GM19438 (cell line): ENCODE measurements around the gene TMEM171.
A peak's percentile ranks its signal among the peaks of the same experiment; 100 is the strongest.

Source experiments
- ATAC-seq: cut with Tn5 transposase; IDR thresholded peaks from one replicate; pipeline ENCODE4 v1.9.1; 2021; ENCODE audit warnings: low read depth; ENCODE audit not compliant: unreplicated experiment

Gene TMEM171

GRCh38 chr5:73151766-73152410 is 31.5 kb downstream of the TMEM171 start:
- ATAC-seq: no peak

GRCh38 chr5:73152411-73153388 is 32.3 kb downstream of the TMEM171 start:
- no peak for ATAC-seq

GRCh38 chr5:73153513-73153912 is 33.1 kb downstream of the TMEM171 start:
- no peak for ATAC-seq

- ATAC-seq: no peak
These were observed 34.0 kb downstream of the TMEM171 start for GRCh38 chr5:73154208-73155006.

- no peak for ATAC-seq
These were observed 35.2 kb downstream of the TMEM171 start for GRCh38 chr5:73155271-73156222.

GRCh38 chr5:73157414-73158303 is 37.3 kb downstream of the TMEM171 start:
- no peak for ATAC-seq

GRCh38 chr5:73158313-73158712 is 37.9 kb downstream of the TMEM171 start:
- ATAC-seq: no peak

- ATAC-seq: peak; percentile 72
These were observed 39.9 kb downstream of the TMEM171 start for GRCh38 chr5:73160239-73160671.

- no peak for ATAC-seq
These were observed 50.1 kb downstream of the TMEM171 start for GRCh38 chr5:73170522-73170921.

- ATAC-seq: no peak
These were observed 51.1 kb downstream of the TMEM171 start for GRCh38 chr5:73171495-73171894.

- ATAC-seq: no peak
These were observed 52.6 kb downstream of the TMEM171 start, which contains the start of gene TMEM174 for GRCh38 chr5:73172951-73173350. Gene TMEM174, plus strand, starts transcription at chr5:73173193. Its CDS starts 51 bp downstream, at chr5:73173244.

GRCh38 chr5:73174100-73174815 is 53.9 kb downstream of the TMEM171 start:
- ATAC-seq: no peak

GRCh38 chr5:73176250-73176649 is 55.9 kb downstream of the TMEM171 start:
- no peak for ATAC-seq

GRCh38 chr5:73178265-73178664 is 57.9 kb downstream of the TMEM171 start:
- no peak for ATAC-seq

- ATAC-seq: no peak
These were observed 59.4 kb downstream of the TMEM171 start for GRCh38 chr5:73179730-73180129.

- ATAC-seq: no peak
These were observed 60.2 kb downstream of the TMEM171 start for GRCh38 chr5:73180566-73180965.
